GM12864 (cell line): ENCODE results near the gene EIF2B2.

Experiments used
- DNase-seq: peaks from one replicate; pipeline ENCODE4 v3.0.0-alpha.2; 2011; ENCODE audit warnings: low read depth
- H3K4me3 ChIP-seq: 2 replicates; pipeline ENCODE4 v1.5.1; 2011; ENCODE audit warnings: mild to moderate bottlenecking, low read depth, low read length, control low read depth
- CTCF ChIP-seq: IDR thresholded peaks from 2 replicates; pipeline ENCODE4 v1.5.1; 2011; ENCODE audit warnings: low read depth, mild to moderate bottlenecking, moderate library complexity, low read length, control low read depth, inconsistent platforms; ENCODE audit errors: missing control alignments

Gene EIF2B2

GRCh38 chr14:75023108-75023507, 20.4 kb downstream of the EIF2B2 start:
- DNase-seq, result no peak
- no peak overlapping the region for H3K4me3 ChIP-seq
- no peak for TF ChIP-seq CTCF

- no peak for DNase-seq
- TF ChIP-seq CTCF, result no peak
- no peak overlapping the region for H3K4me3 ChIP-seq
Observed at GRCh38 chr14:75025082-75025481, 22.4 kb downstream of the EIF2B2 start.

- DNase-seq, result no peak
- no peak for TF ChIP-seq CTCF
- H3K4me3 ChIP-seq, result no peak overlapping the region
Observed at GRCh38 chr14:75025876-75026275, 23.2 kb downstream of the EIF2B2 start.

GRCh38 chr14:75030147-75030546, 27.4 kb downstream of the EIF2B2 start:
- DNase-seq, result no peak
- TF ChIP-seq CTCF, result no peak
- no peak overlapping the region for H3K4me3 ChIP-seq

- DNase-seq, result no peak
- H3K4me3 ChIP-seq, result no peak overlapping the region
- TF ChIP-seq CTCF, result no peak
Observed at GRCh38 chr14:75032939-75033338, 30.2 kb downstream of the EIF2B2 start.

GRCh38 chr14:75040507-75040906, 37.8 kb downstream of the EIF2B2 start:
- TF ChIP-seq CTCF, result no peak
- DNase-seq, result no peak

GRCh38 chr14:75040959-75041358, 38.2 kb downstream of the EIF2B2 start:
- no peak overlapping the region for H3K4me3 ChIP-seq
- TF ChIP-seq CTCF, result no peak
- no peak for DNase-seq

More at GRCh38 chr14:75040507-75040906, 37.8 kb downstream of the EIF2B2 start:
- no peak overlapping the region for H3K4me3 ChIP-seq
